ENCODE measurements around the gene SYT8. TPM values are rescaled to one million over a fixed set of nuclear protein-coding genes. Genes with fewer than 3 reads are reported as not detected.
"Not testable (repeated sequence)": the region's sequence is repeated elsewhere in the genome, so short reads cannot be mapped to it uniquely, and the experiment has no call there.

SYT8 gene
- total RNA-seq, 3 donors from 2014 or later = 10.7 to 12.1 TPM; not detected in 1

DNA sequence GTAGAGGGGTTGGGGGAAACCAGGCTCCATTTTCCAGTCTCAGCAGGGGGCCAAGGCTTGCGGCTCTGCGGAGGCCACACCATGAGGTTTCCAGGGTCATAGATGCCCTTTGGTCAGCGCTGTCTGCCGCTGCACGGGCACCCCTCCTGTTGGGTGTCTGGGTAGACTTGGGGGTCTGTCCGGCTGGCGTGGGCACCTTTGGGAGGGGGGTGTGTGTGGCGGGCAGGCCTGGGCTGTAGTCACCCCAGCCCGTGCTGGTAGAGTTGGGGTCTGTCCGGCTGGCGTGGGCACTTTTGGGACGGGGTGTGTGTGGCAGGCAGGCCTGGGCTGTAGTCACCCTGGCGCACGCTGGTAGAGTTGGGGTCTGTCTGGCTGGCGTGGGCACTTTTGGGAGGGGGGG lies 36.7 kb downstream of the SYT8 start:
- H3K36me3 ChIP-seq = no peaks in the 10 kb centered on the region
- peak overlapping the region; percentile 40 to 55 (median 40) for H3K4me3 ChIP-seq
- peaks cover 0 to 3% of the 10 kb centered on the region in 2 donors for H3K4me1 ChIP-seq
- intact Hi-C loops (cut with DNase I; ENCODE audit: low total_unique reads) = no loop called here
- TF ChIP-seq CTCF (IDR thresholded peaks at IDR 0.05) = no peak
- TF ChIP-seq POLR2AphosphoS5 (IDR thresholded peaks at IDR 0.05) = no peak
- no peak for TF ChIP-seq POLR2A (IDR thresholded peaks at IDR 0.05)
- no peak for DNase-seq (ENCODE audit: low spot score in 2 of 2)
- H3K27ac ChIP-seq = peak overlapping the region; percentile 50 to 97
- H3K9me3 ChIP-seq = no peaks in the 10 kb centered on the region
- H3K27me3 ChIP-seq = no peaks in the 10 kb centered on the region

GRCh38 chr11:1872267-1872985 lies 37.6 kb downstream of the SYT8 start:
- Histone ChIP-seq H3K4me1 (peaks cover 0 to 7% of the 10 kb centered on the region in 2 donors), H3K36me3 (no peaks in the 10 kb centered on the region), H3K27ac (peak overlapping the region in 1 of 2 donors; percentile 97), H3K9me3 (no peaks in the 10 kb centered on the region), H3K27me3 (no peaks in the 10 kb centered on the region), H3K4me3 (peak overlapping the region; percentile 40 to 55 (median 40))
- intact Hi-C loops (cut with DNase I; ENCODE audit: low total_unique reads) = no loop called here
- no peak for DNase-seq (ENCODE audit: low spot score in 2 of 2)
- TF ChIP-seq POLR2AphosphoS5 (IDR thresholded peaks at IDR 0.05) (no peak), POLR2A (IDR thresholded peaks at IDR 0.05) (no peak), CTCF (IDR thresholded peaks at IDR 0.05) (no peak)

GRCh38 chr11:1873048-1873812 lies 38.4 kb downstream of the SYT8 start:
- peaks cover 0 to 7% of the 10 kb centered on the region in 2 donors for H3K4me1 ChIP-seq
- DNase-seq (ENCODE audit: low spot score in 2 of 2) = no peak
- no peaks in the 10 kb centered on the region for H3K9me3 ChIP-seq
- peak overlapping the region; percentile 40 to 55 (median 40) for H3K4me3 ChIP-seq
- H3K36me3 ChIP-seq = no peaks in the 10 kb centered on the region
- TF ChIP-seq POLR2A (IDR thresholded peaks at IDR 0.05) (no peak), CTCF (IDR thresholded peaks at IDR 0.05) (no peak), POLR2AphosphoS5 (IDR thresholded peaks at IDR 0.05) (no peak)
- intact Hi-C loops (cut with DNase I; ENCODE audit: low total_unique reads) = no loop called here
- H3K27ac ChIP-seq = peak overlapping the region; percentile 26 to 97
- H3K27me3 ChIP-seq = no peaks in the 10 kb centered on the region

- H3K4me3 ChIP-seq = peak overlapping the region in 2 of 3 donors; percentile 40 to 55
- intact Hi-C loops (cut with DNase I; ENCODE audit: low total_unique reads); H3K9me3 ChIP-seq; H3K36me3 ChIP-seq; H3K4me1 ChIP-seq; H3K27me3 ChIP-seq; DNase-seq (ENCODE audit: low spot score in 2 of 2): not testable (repeated sequence)
- peak overlapping the region; percentile 26 to 97 for H3K27ac ChIP-seq
Observed at GRCh38 chr11:1873813-1874150, 39.0 kb downstream of the SYT8 start.

DNA sequence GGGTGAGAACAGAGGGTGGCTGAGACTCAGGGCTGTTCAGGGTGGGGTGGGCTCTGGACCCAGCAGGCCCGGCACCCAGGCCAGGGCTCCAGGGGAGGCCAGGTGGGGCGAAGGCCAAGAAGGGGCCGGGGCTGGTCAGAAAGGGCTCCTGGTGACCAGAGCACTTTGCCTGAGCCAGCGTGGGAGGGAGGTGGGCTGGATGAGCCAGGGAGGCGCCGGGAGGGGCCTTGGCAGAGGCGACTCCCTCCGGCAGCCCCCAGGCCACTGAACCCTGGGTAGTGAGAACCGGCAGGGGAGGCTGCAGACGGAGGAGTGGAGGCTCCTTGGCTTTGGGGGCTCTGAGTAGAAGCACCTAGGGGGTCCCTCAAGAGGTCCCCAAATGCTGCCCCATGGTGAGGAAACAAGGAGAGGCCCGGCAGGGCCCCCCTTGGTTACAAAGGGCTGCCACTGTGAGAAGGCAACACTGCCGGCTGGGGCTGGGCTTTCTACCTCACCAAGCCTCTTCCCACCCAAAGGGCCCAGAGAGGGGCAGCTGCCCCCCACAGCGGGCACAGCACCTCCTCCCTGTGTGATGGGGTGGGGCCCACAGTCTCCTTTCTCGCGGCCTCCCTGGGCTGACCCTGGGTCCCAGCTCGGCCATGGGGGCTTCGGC lies 39.8 kb downstream of the SYT8 start:
- H3K9me3 ChIP-seq; H3K4me1 ChIP-seq; H3K36me3 ChIP-seq; intact Hi-C loops (cut with DNase I; ENCODE audit: low total_unique reads); H3K27me3 ChIP-seq; DNase-seq (ENCODE audit: low spot score in 2 of 2): not testable (repeated sequence)
- H3K4me3 ChIP-seq = peak overlapping the region in 1 of 3 donors; percentile 22
- H3K27ac ChIP-seq = peak overlapping the region; percentile 26 to 97

Measured in breast epithelium (tissue), 4 donors.